NK-92 (cell line): ENCODE measurements around the gene SPDYE6.
"Not testable (repeated sequence)": the region's sequence is repeated elsewhere in the genome, so short reads cannot be mapped to it uniquely, and the experiment has no call there.

Experiments used
- DNase-seq: peaks from one replicate; lab custom pipeline; 2025; ENCODE audit not compliant: unreplicated experiment; lab: John Stamatoyannopoulos, UW

SPDYE6 gene

DNA sequence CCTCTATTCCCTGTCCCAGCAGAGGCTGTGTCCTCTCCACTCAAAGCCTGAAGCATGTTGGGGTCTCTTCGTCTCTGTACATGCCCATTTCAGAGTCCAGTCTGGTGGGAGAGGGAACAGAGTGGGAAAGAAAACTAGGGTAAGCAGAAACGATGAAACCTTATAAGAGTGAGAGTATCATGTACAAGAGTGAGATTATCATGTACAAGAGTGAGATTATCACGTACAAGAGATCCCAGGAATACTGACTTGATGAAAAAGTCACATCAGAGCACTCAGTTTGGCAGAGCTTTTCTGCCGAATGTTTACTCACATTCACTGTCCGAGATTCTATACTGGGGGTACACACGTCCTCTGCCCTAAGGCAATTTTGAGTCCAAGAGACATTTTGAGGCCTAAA lies at the start of gene SPDYE6:
SPDYE6 (minus strand) TSS at position 101 of the 400 bp plus-strand sequence. CDS start 421 bp downstream, outside the sequence.
- not testable (repeated sequence) for DNase-seq

- not testable (repeated sequence) for DNase-seq
Observed at GRCh38 chr7:102404862-102405188, 48.6 kb upstream of the SPDYE6 start.

GRCh38 chr7:102404005-102404861 lies 48.0 kb upstream of the SPDYE6 start:
- no peak for DNase-seq

GRCh38 chr7:102403563-102403962 lies 47.3 kb upstream of the SPDYE6 start:
- no peak for DNase-seq

GRCh38 chr7:102400360-102400759 lies 44.1 kb upstream of the SPDYE6 start:
- DNase-seq = no peak

DNA sequence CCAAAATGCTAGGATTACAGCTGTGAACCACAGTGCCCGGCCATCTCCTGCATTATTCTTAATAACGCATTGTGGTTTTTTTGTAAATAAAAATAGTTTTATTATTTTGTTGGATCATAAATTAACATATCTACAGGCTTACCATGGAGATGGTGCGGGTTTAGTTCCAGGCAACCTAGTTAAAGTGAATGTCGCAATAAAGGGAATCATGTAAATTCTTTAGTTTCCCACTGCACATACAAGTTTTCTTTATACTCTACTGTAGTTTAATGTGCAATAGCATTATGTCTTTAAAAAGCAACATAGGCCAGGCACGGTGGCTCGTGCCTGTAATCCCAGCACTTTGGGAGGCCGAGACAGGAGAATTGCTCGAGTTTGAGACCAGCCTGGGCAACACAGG lies 42.3 kb upstream of the SPDYE6 start:
- DNase-seq = no peak

DNA sequence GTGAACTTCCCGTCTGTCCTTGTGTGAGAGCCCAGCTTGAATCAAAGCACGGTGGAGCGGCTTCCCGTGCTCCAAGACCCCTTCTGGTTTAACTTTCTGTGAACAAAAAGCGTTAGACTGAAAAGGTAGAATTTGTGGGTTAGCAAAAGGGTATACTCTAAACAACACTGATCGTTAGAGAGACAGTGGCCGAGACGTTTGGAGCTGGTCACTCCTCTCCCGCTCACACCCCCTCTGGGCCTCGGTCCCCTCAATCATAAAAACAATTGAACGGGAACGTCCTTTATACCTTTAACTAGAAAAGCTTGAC lies 40.4 kb upstream of the SPDYE6 start:
- DNase-seq = no peak

DNA sequence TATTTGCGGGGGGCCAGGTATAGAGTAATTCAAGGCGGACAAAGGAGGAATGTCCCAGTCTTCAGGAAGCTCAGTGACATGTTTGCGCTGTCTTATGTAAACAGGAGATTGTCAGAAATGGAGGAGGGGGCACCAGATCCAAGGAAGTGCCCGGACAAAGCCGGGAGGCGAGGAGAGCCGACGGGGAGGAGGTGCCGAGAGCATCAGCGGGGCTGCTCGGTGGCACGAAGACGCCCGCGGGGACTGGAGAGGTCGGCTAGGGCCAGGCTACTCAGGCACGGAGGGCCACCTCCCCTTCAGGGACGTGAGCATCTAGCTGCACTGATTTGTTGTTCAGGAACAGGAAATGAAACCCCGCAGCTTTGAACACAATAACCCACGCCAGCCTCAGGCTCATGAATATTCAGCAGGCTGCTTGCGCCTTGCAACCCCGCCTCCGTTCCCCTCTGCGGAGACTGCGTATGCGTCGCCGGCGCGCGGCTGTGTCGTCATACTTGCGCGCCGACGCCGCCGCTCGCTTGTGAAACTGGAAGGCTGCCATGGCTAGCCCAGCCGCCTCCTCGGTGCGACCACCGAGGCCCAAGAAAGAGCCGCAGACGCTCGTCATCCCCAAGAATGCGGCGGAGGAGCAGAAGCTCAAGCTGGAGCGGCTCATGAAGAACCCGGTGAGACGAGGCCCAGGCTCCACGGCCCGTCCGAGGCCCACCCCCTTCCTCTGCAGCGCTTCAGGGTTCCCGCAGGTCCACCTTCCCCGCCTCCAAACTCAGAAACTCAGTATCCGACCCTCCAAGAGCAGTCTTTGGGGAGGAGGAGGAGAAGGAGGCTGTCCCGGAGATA lies 39.8 kb upstream of the SPDYE6 start, which contains the start of gene PRKRIP1:
PRKRIP1 (plus strand) TSS at position 491 of the 837 bp plus-strand sequence; CDS start at position 540, 49 bp downstream.
- peak; percentile 33 for DNase-seq

- no peak for DNase-seq
Observed at GRCh38 chr7:102395592-102395872, 39.3 kb upstream of the SPDYE6 start.

- no peak for DNase-seq
Observed at GRCh38 chr7:102393467-102393866, 37.2 kb upstream of the SPDYE6 start.

GRCh38 chr7:102392330-102392729 lies 36.1 kb upstream of the SPDYE6 start:
- DNase-seq = no peak

DNA sequence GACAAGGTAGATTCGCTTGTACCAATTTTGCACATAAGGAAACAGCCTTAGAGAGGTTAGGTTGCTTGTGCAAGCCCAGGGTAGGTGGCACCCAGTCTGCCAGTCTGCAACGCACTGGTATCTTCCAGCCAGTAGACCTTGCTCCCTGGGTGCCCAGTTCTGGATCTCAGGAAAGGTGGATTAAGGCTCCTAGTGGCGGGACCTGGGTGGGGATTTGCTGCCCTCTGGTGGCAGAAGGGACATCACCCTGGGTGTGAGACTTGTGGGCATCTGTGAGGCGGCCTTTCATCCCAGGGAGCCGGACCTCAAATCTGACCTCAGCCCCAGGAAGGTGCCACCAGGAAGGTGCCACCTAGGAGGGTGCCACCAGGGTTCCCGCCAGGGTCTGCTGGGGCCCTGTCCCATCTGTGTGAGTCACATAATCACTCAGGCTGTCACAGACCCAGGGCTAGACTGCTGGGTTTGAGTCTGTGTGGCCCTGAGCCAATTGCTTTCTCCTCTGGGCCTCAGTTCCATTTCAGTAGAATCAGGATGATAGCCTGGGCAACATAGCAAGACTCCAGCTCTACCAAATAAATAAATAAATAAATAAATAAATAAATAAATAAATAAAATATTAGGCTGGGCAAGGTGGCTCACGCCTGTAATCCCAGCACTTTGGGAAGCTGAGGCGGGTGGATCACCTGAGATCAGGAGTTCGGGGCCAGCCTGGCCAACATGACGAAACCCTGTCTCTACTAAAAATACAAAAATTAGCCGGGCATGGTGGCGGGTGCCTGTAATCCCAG lies 34.6 kb upstream of the SPDYE6 start:
- DNase-seq = peak; percentile 10

GRCh38 chr7:102389810-102390209 lies 33.6 kb upstream of the SPDYE6 start:
- DNase-seq = no peak

GRCh38 chr7:102387064-102387463 lies 30.8 kb upstream of the SPDYE6 start:
- no peak for DNase-seq

DNA sequence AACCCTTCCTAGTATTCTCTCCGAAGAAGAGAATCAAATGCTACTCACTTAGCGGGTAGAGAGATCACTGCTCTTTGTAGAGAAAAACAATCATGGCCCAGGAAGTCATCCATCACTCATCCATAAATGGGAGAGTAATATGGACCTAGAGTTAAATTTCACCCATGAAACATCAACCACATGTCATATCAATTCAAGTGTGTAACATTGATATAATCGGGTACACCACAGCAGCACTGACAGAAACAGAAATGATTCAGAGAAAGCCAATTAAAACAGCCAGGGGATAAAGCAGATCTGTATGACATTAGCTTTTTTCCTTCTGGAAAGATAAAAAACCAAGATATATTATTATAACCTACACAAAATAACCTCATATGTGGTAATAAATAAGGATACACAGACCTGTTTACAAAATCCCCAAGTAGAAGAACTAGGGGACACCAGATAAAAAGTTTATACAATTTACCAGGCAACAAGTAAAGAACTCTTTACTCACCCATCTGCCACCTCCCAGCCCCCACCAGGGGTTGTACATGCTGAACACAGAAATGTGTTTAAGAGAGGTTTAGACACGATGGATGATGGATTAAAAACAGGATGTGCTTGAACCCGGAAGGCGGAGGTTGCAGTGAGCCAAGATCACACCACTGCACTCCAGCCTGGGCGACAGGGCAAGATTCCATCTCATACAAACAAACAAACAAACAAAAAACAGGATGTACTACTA lies 25.6 kb upstream of the SPDYE6 start:
- not testable (repeated sequence) for DNase-seq

DNA sequence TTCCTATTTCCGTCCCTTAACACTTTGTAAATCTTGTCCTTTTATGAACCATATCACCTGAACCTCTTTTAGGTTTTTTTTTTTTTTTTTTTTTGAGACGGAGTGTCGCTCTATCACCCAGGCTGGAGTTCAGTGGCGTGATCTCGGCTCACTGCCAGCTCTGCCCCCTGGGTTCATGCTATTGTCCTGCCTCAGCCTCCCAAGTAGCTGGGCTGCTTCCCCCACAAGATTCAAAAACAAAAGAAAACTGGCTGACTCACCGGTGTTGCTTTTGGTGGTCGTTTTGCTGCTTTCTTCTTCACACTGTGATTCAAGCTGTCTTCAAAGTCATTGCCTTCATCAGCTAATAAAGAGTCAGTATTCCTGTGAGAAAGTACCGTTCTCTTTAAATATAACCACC lies 24.6 kb upstream of the SPDYE6 start:
- DNase-seq = not testable (repeated sequence)

DNA sequence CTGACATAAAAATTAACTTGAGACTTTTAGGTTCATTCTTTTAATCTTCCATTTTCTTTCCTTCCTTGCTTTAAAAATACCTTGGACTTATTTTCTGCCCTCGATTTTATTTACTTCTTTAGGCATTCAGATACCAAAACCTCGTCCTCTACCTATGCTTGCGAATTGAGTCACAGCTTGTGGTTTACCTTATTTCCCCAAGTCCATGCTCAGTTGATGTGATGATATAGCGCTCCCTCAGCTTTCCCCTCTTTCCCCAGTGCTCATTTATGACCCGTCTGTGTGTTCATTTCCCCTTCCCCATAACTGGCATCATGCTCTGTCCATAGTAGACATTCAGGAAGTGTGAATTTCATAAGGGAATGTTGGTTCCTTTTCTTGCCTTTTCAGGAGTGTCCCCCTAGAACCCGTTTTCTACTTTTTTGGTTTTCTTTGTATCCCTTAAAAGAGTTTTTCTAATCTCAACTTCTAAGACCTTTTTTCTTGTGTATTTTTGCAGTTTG lies 20.8 kb upstream of the SPDYE6 start:
- DNase-seq = no peak

DNA sequence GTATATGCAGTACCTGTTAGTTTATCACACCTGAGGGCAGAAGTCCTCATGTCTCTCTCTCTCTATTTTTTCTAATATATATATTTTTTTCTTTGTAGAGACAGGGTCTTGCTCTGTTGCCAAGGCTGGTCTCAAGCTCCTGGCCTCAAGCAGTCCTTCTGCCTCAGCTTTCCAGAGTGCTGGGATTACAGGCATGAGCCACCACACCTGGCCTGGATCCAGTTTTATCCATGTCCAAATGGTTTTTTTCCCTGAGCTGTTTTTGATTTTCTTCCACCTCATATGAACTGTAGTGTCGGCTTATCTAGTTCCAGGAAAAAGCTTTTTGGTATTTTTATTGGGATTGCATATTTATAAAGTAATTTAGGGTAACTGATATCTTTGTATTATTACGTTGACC lies 16.6 kb upstream of the SPDYE6 start:
- not testable (repeated sequence) for DNase-seq

DNA sequence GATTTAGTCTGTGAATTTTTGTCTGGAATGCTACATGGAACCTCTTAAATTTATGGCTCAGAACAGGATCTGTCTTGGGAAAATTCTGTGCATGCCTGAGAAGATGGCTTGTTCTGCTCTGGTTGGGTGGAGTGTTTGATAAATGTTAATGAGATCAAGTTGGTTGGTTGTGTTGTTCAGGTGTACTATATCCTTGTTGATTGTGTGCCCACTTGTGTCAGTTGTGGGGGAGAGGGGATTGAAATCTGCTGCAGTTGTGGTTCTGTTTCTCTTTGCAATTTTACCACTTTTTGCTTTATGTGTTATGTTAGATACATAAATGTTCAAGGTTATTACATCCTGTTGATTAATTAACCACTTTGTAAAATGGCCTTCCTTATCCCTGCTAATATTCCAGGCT lies 13.8 kb upstream of the SPDYE6 start:
- not testable (repeated sequence) for DNase-seq

GRCh38 chr7:102365390-102365789 lies 9.1 kb upstream of the SPDYE6 start:
- DNase-seq = not testable (repeated sequence)
